H1 (cell line): ENCODE measurements around the gene PTGIS. TPM values are rescaled to one million over a fixed set of nuclear protein-coding genes. Genes with fewer than 3 reads are reported as not detected.

Experiments
- CTCF ChIA-PET: fragments of 300-600 bp; sonication (Branson Sonifier 250); formaldehyde crosslinking; loops from one replicate; lab custom pipeline; 2021; ENCODE audit not compliant: partially characterized antibody; lab: Charles Lee
- POLR2A ChIA-PET: fragments of 300-600 bp; sonication (Branson Sonifier 250); formaldehyde crosslinking; loops from one replicate; lab custom pipeline; 2021; ENCODE audit warnings: inconsistent platforms; ENCODE audit not compliant: partially characterized antibody; lab: Charles Lee
- DNase-seq, 2 experiments: peaks; one replicate each; pipeline versions ENCODE4 v3.0.0 to v3.0.0-alpha.2; 2010 to 2022; ENCODE audit warnings: low spot score in 2 of 2, low read depth in 1 of 2, mixed read lengths in 1 of 2
- FAIRE-seq: peaks from 2 replicates; lab custom pipeline; 2011; peaks lifted over from hg19 to GRCh38; lab: Jason Lieb, UNC
- H2AFZ ChIP-seq: 2 replicates; pipeline ENCODE4 v1.8.1; 2012; ENCODE audit warnings: low read length, inconsistent platforms
- H2AK5ac ChIP-seq: 2 replicates; pipeline ENCODE4 v1.6.1; 2013; ENCODE audit warnings: low read depth, low read length
- H2BK120ac ChIP-seq: replicated peaks from 2 replicates; pipeline ENCODE3; 2013; ENCODE audit warnings: low read depth, low read length, inconsistent platforms
- H2BK12ac ChIP-seq: 2 replicates; pipeline ENCODE4 v1.6.1; 2013; ENCODE audit warnings: low read depth, low read length
- H2BK15ac ChIP-seq: 2 replicates; pipeline ENCODE4 v1.6.1; 2013; ENCODE audit warnings: low read length
- H2BK20ac ChIP-seq: 2 replicates; pipeline ENCODE4 v1.6.1; 2013; ENCODE audit warnings: low read length
- H2BK5ac ChIP-seq: 2 replicates; pipeline ENCODE4 v1.6.1; 2013; ENCODE audit warnings: low read depth, low read length
- H3K14ac ChIP-seq: 2 replicates; pipeline ENCODE4 v1.6.1; 2013; ENCODE audit warnings: inconsistent platforms; ENCODE audit not compliant: insufficient read length
- H3K18ac ChIP-seq: 2 replicates; pipeline ENCODE4 v1.6.1; 2013; ENCODE audit warnings: low read length; ENCODE audit errors: extremely low read depth
- H3K23ac ChIP-seq: 2 replicates; pipeline ENCODE4 v1.6.1; 2013; ENCODE audit warnings: inconsistent platforms; ENCODE audit not compliant: insufficient read length
- H3K23me2 ChIP-seq: 2 replicates; pipeline ENCODE4 v1.6.1; 2013; ENCODE audit warnings: low read depth, low read length
- H3K27ac ChIP-seq: 2 replicates; pipeline ENCODE4 v1.6.1; 2011; ENCODE audit warnings: low read depth, low read length, inconsistent platforms
- H3K27me3 ChIP-seq, 4 experiments: replicated peaks in 1 of 4; 1 replicate in 1 of 4; 2 replicates in 3 of 4; pipeline versions ENCODE4 v1.6.1 to v1.8.1; 2011 to 2013; ENCODE audit warnings: low read length in 3 of 4, mild to moderate bottlenecking in 3 of 4, inconsistent platforms in 2 of 4, mixed read lengths in 2 of 4, moderate library complexity in 1 of 4; ENCODE audit not compliant: control insufficient read depth in 3 of 4, insufficient read depth in 3 of 4; ENCODE audit errors: extremely low read depth in 1 of 4
- H3K36me3 ChIP-seq, 4 experiments: 2 replicates each; pipeline versions ENCODE4 v1.6.1 to v1.8.1; 2011 to 2013; ENCODE audit warnings: mild to moderate bottlenecking in 4 of 4, low read length in 3 of 4, moderate library complexity in 2 of 4, control low read depth in 1 of 4, inconsistent platforms in 1 of 4; ENCODE audit not compliant: insufficient read depth in 4 of 4, control insufficient read depth in 2 of 4
- H3K4ac ChIP-seq: replicated peaks from 2 replicates; pipeline ENCODE3; 2013; ENCODE audit warnings: low read length, low read depth, mixed read lengths, inconsistent platforms; ENCODE audit not compliant: insufficient read length
- H3K4me1 ChIP-seq, 4 experiments: replicated peaks in 1 of 4; 1 replicate in 1 of 4; 2 replicates in 3 of 4; pipeline versions ENCODE4 v1.6.1 to v1.8.1; 2011 to 2013; ENCODE audit warnings: low read length in 3 of 4, inconsistent platforms in 2 of 4, mixed read lengths in 1 of 4; ENCODE audit not compliant: insufficient read depth in 4 of 4, control insufficient read depth in 3 of 4
- H3K4me2 ChIP-seq, 2 experiments: 2 replicates each; pipeline versions ENCODE4 v1.6.1 to v1.8.1; 2011 to 2013; ENCODE audit warnings: low read depth in 2 of 2, low read length in 2 of 2, control low read depth in 1 of 2, inconsistent platforms in 1 of 2, mild to moderate bottlenecking in 1 of 2; ENCODE audit not compliant: insufficient read depth in 1 of 2
- H3K4me3 ChIP-seq, 4 experiments: fragments of 200-600, 300-600 bp in 1 of 4; sonication (generic), shearing (Covaris generic), sonication (Bioruptor Twin) in 1 of 4; 2 replicates each; pipeline versions ENCODE4 v1.5.1 to v1.8.1; 2011 to 2016; ENCODE audit warnings: low read length in 4 of 4, low read depth in 3 of 4, control low read depth in 2 of 4, inconsistent platforms in 2 of 4, mild to moderate bottlenecking in 2 of 4, mixed read lengths in 1 of 4, moderate library complexity in 1 of 4; ENCODE audit not compliant: insufficient read depth in 2 of 4; ENCODE audit errors: extremely low read depth in 1 of 4
- H3K56ac ChIP-seq: replicated peaks from 2 replicates; pipeline ENCODE3; 2013; ENCODE audit warnings: low read depth, mild to moderate bottlenecking, mixed read lengths, low read length, inconsistent platforms; ENCODE audit not compliant: insufficient read length
- H3K79me1 ChIP-seq: 2 replicates; pipeline ENCODE4 v1.6.1; 2013; ENCODE audit warnings: low read depth, low read length, control low read depth
- H3K79me2 ChIP-seq, 2 experiments: 2 replicates each; pipeline versions ENCODE4 v1.6.1 to v1.8.1; 2012 to 2013; ENCODE audit warnings: low read length in 2 of 2, mild to moderate bottlenecking in 2 of 2, inconsistent platforms in 1 of 2; ENCODE audit not compliant: insufficient read depth in 2 of 2, control insufficient read depth in 1 of 2
- H3K9ac ChIP-seq, 4 experiments: replicated peaks in 1 of 4; 1 replicate in 1 of 4; 2 replicates in 3 of 4; pipeline versions ENCODE4 v1.6.1 to v1.8.1; 2011 to 2013; ENCODE audit warnings: low read depth in 3 of 4, low read length in 3 of 4, control low read depth in 2 of 4, mild to moderate bottlenecking in 2 of 4, moderate library complexity in 2 of 4, inconsistent platforms in 1 of 4; ENCODE audit errors: extremely low read depth in 1 of 4
- H3K9me3 ChIP-seq, 2 experiments: 2 replicates each; pipeline versions ENCODE4 v1.6.1 to v1.8.1; 2012 to 2013; ENCODE audit warnings: mild to moderate bottlenecking in 2 of 2, moderate library complexity in 2 of 2, control low read depth in 1 of 2, inconsistent platforms in 1 of 2, low read depth in 1 of 2, low read length in 1 of 2, mixed read lengths in 1 of 2; ENCODE audit not compliant: insufficient read depth in 2 of 2
- H4K20me1 ChIP-seq, 2 experiments: replicated peaks in 1 of 2; 2 replicates each; pipeline versions ENCODE3 to v1.8.1; 2011 to 2013; ENCODE audit warnings: inconsistent platforms in 2 of 2, low read length in 2 of 2, mild to moderate bottlenecking in 1 of 2; ENCODE audit not compliant: insufficient read depth in 2 of 2, control insufficient read depth in 1 of 2
- H4K5ac ChIP-seq: 2 replicates; pipeline ENCODE4 v1.6.1; 2013; ENCODE audit warnings: low read length, low read depth, mixed read lengths, inconsistent platforms; ENCODE audit not compliant: insufficient read length
- H4K8ac ChIP-seq: 2 replicates; pipeline ENCODE4 v1.8.0; 2013; ENCODE audit warnings: mild to moderate bottlenecking, moderate library complexity, low read length, inconsistent platforms; ENCODE audit not compliant: insufficient read depth; ENCODE audit errors: extremely low read depth
- H4K91ac ChIP-seq: replicated peaks from 2 replicates; pipeline ENCODE3; 2013; ENCODE audit warnings: low read length, mixed read lengths, inconsistent platforms; ENCODE audit not compliant: insufficient read length
- CEBPB ChIP-seq: IDR thresholded peaks from 2 replicates; pipeline ENCODE4 v1.6.1; 2012; ENCODE audit warnings: low read depth, low read length
- CHD1 ChIP-seq: IDR thresholded peaks from 2 replicates; pipeline ENCODE4 v1.6.1; 2012; ENCODE audit warnings: low read depth, low read length, improper control_type of control experiment
- GTF2F1 ChIP-seq: IDR thresholded peaks from 2 replicates; pipeline ENCODE4 v1.6.1; 2012; ENCODE audit warnings: low read depth, low read length, improper control_type of control experiment, borderline replicate concordance
- HDAC2 ChIP-seq, 2 experiments: fragments of 300-600 bp in 1 of 2; sonication (generic) in 1 of 2; IDR thresholded peaks; 2 replicates each; pipeline ENCODE4 v1.6.1; 2011 to 2012; ENCODE audit warnings: low read depth in 2 of 2, low read length in 2 of 2, mild to moderate bottlenecking in 2 of 2, moderate library complexity in 2 of 2, borderline replicate concordance in 1 of 2, inconsistent platforms in 1 of 2
- KDM4A ChIP-seq: IDR thresholded peaks from one replicate; pipeline ENCODE4 v1.7.1; 2012; ENCODE audit warnings: low read depth, mild to moderate bottlenecking, moderate library complexity, low read length, inconsistent platforms; ENCODE audit not compliant: severe bottlenecking
- KDM5A ChIP-seq: fragments of 200-600 bp; IDR thresholded peaks from 2 replicates; pipeline ENCODE4 v1.7.1; 2012; ENCODE audit warnings: mild to moderate bottlenecking, low read length, inconsistent platforms, mixed read lengths
- NRF1 ChIP-seq: IDR thresholded peaks from 2 replicates; pipeline ENCODE4 v1.6.1; 2011; ENCODE audit warnings: mild to moderate bottlenecking, low read depth, low read length, improper control_type of control experiment
- POU5F1 ChIP-seq: IDR thresholded peaks from 2 replicates; pipeline ENCODE4 v1.6.1; 2011; ENCODE audit warnings: low read depth, mild to moderate bottlenecking, low read length, moderate library complexity
- SAP30 ChIP-seq: fragments of 300-600 bp; sonication (generic); IDR thresholded peaks from 2 replicates; pipeline ENCODE4 v1.7.1; 2012; ENCODE audit warnings: low read length, moderate library complexity, mild to moderate bottlenecking, inconsistent platforms; ENCODE audit not compliant: insufficient read depth, insufficient replicate concordance
- SP1 ChIP-seq: IDR thresholded peaks from 2 replicates; pipeline ENCODE4 v1.6.1; 2011; ENCODE audit warnings: low read depth, low read length
- SP2 ChIP-seq: IDR thresholded peaks from 2 replicates; pipeline ENCODE4 v1.6.1; 2012; ENCODE audit warnings: mild to moderate bottlenecking, low read length, inconsistent platforms
- SP4 ChIP-seq: IDR thresholded peaks from 2 replicates; pipeline ENCODE4 v1.6.1; 2012; ENCODE audit warnings: low read length, inconsistent platforms
- SUZ12 ChIP-seq: fragments of 200-600 bp; sonication (generic); IDR thresholded peaks from 2 replicates; pipeline ENCODE4 v1.6.1; 2012; ENCODE audit warnings: mild to moderate bottlenecking, inconsistent platforms, low read length, moderate library complexity, mixed read lengths
- WGBS, 2 experiments: shearing (Covaris generic) in 1 of 2; methylation state at CpG; one replicate each; pipeline versions ENCODE4 v1.1.6 to v1.1.7; 2013 to 2015; ENCODE audit warnings: low lambda C conversion rate in 2 of 2, mixed read lengths in 2 of 2, inconsistent platforms in 1 of 2, low coverage in 1 of 2, missing lambda C conversion rate in 1 of 2; ENCODE audit not compliant: insufficient replicate concordance in 2 of 2, insufficient coverage in 1 of 2, insufficient read length in 1 of 2; ENCODE audit errors: extremely low coverage in 1 of 2, missing lambda C conversion rate in 1 of 2; 5-methylcytosine and 5-hydroxymethylcytosine counted together
- polyA plus RNA-seq, 7 experiments: library from polyadenylated mRNA; depleted of rRNA in 3 of 7; stranded (reverse) in 5 of 7; unstranded in 2 of 7; fragments of >200 nt in 5 of 7; fragments of 200-250 nt in 2 of 7; gene quantifications; 1 replicate in 5 of 7; 2 replicates in 1 of 7; 4 replicates in 1 of 7; pipeline versions ENCODE4 v1.2.1 to v1.2.3, GENCODE V29; 2011 to 2013; ENCODE audit warnings: missing spikeins in 2 of 7, mixed read lengths in 2 of 7
- total RNA-seq: library from RNA; stranded (reverse); fragmentation: NEBNext Ultra II Directional; extraction: Animal tissue kit (Norgen Biotek cat#: 25700); gene quantifications from 2 replicates; pipeline ENCODE4 v1.2.1, GENCODE V29; 2021

PTGIS gene
- total and polyA plus RNA-seq, 2 of the 8 experiments (the other 6 are each of a cell fraction or from before 2014, with no cell fraction given), result 29.9 to 35.5 TPM

DNA sequence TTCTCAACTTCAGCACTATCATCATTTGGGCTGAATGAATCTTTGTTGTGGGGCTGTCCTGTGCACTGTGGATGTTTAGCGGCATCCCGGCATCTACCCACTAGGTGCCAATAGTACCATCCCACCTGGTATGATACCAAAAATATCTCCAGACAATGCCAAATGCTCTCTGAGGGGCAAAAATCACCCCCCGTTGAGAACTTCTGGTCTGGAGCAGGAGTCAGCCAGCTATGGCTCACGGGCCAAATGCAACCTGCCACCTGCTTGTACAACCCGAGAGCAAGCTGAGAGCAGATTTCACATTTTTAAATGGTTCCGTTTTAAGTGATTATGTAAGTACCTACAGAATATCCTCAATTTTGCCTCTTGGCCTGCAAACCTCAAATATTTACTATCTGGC lies 112.2 kb downstream of the PTGIS start:
- no peak overlapping the region for H3K4me2 ChIP-seq
- no peak overlapping the region for H2BK20ac ChIP-seq
- no peaks in the 10 kb centered on the region for H4K20me1 ChIP-seq
- no peak overlapping the region for H3K23ac ChIP-seq
- H4K5ac ChIP-seq, result no peak overlapping the region
- H3K4ac ChIP-seq, result no peak overlapping the region
- DNase-seq (no peak), FAIRE-seq (no peak)
- TF ChIP-seq NRF1 (no peak), CHD1 (no peak), KDM5A (no peak), SP1 (no peak), SP2 (no peak), SP4 (no peak), HDAC2 (IDR thresholded peaks at IDR 0.05; ENCODE audit: borderline replicate concordance in 1 of 2, low read depth in 2 of 2, low read length in 2 of 2) (no peak), KDM4A (no peak), SUZ12 (no peak), SAP30 (no peak), CEBPB (no peak), POU5F1 (no peak), GTF2F1 (no peak)
- no peak overlapping the region for H3K27ac ChIP-seq
- CTCF ChIA-PET, result interaction anchor here (1.0 to 2.1 kb wide), 3 partner anchors 23 to 117 kb away, joined by 3 to 5 read pairs (median 4); no protein-coding TSS in a partner anchor
- H2AFZ ChIP-seq, result no peak overlapping the region
- H3K14ac ChIP-seq, result no peak overlapping the region
- H3K79me2 ChIP-seq, result no peaks in the 10 kb centered on the region
- POLR2A ChIA-PET, result interaction anchor here (1.7 kb wide), 1 partner anchor 9 kb away, joined by 4 read pairs; no protein-coding TSS in a partner anchor
- H2BK12ac ChIP-seq, result no peak overlapping the region
- H2BK5ac ChIP-seq, result no peak overlapping the region
- H4K8ac ChIP-seq, result no peak overlapping the region
- H3K4me1 ChIP-seq, result no peaks in the 10 kb centered on the region
- no peak overlapping the region for H3K18ac ChIP-seq
- H3K9me3 ChIP-seq, result no peaks in the 10 kb centered on the region
- H3K9ac ChIP-seq, result no peak overlapping the region
- no peak overlapping the region for H4K91ac ChIP-seq
- H3K56ac ChIP-seq, result no peak overlapping the region
- no peak overlapping the region for H2BK15ac ChIP-seq
- H3K23me2 ChIP-seq, result no peaks in the 10 kb centered on the region
- no peak overlapping the region for H2BK120ac ChIP-seq
- no peaks in the 10 kb centered on the region for H3K27me3 ChIP-seq
- WGBS, 2 experiments, result 93% methylated on average over 6 of the region's 6 CpGs; no CpG with 5 or more reads in 1 of the 2 experiments
- no peak overlapping the region for H3K4me3 ChIP-seq
- no peaks in the 10 kb centered on the region for H3K79me1 ChIP-seq
- no peaks in the 10 kb centered on the region for H3K36me3 ChIP-seq
- H2AK5ac ChIP-seq, result no peak overlapping the region
